ENCODE results near the gene FAU. TPM values are rescaled to one million over a fixed set of nuclear protein-coding genes. Genes with fewer than 3 reads are reported as not detected.

The FAU gene
- total RNA-seq, 2 experiments from 2014 or later: 1,937 to 1,976 TPM

- Mint-ChIP-seq H3K36me3 (ENCODE audit: low read depth) (peaks cover 87% of the 10 kb centered on the region), H3K4me3 (peak overlapping the region; percentile 56), H3K9me3 (no peaks in the 10 kb centered on the region), H3K27me3 (no peaks in the 10 kb centered on the region), H3K4me1 (ENCODE audit: low read depth) (peaks cover 40% of the 10 kb centered on the region), H3K27ac (peak overlapping the region; percentile 44)
- ChIA-PET POLR2A (interaction anchor here (0.6 to 3.1 kb wide), 3 partner anchors 9 to 352 kb away, joined by 3 to 18 read pairs (median 5); partner anchors contain the start of genes FAU, MRPL49 and TM7SF2), CTCF (no interaction called here)
- Histone ChIP-seq H3K9me3 (ENCODE audit: control insufficient read depth in 1 of 2, insufficient read depth in 1 of 2, low read length in 2 of 2) (no peaks in the 10 kb centered on the region), H3K4me3 (ENCODE audit: low read length) (no peak overlapping the region), H3K27me3 (ENCODE audit: control insufficient read depth in 1 of 2, insufficient read depth in 2 of 2, low read length in 2 of 2) (no peaks in the 10 kb centered on the region), H3K27ac (ENCODE audit: low read depth in 1 of 2, low read length in 2 of 2) (no peak overlapping the region), H3K36me3 (ENCODE audit: insufficient read depth, low read length) (peaks cover 68% of the 10 kb centered on the region), H3K4me1 (ENCODE audit: insufficient read depth, low read length) (peaks cover 44% of the 10 kb centered on the region)
- DNase-seq (peak in 1 of 14 experiments; percentile 16), ATAC-seq (ENCODE audit: poor library complexity) (no peak)
- intact Hi-C loops (cut with DNase I, micrococcal nuclease): loop anchor here in 1 of 2 experiments (5.0 kb wide), 1 partner anchor 214 kb away; the partner anchor contains the start of gene ATG2A
- TF ChIP-seq, protein P1, sequence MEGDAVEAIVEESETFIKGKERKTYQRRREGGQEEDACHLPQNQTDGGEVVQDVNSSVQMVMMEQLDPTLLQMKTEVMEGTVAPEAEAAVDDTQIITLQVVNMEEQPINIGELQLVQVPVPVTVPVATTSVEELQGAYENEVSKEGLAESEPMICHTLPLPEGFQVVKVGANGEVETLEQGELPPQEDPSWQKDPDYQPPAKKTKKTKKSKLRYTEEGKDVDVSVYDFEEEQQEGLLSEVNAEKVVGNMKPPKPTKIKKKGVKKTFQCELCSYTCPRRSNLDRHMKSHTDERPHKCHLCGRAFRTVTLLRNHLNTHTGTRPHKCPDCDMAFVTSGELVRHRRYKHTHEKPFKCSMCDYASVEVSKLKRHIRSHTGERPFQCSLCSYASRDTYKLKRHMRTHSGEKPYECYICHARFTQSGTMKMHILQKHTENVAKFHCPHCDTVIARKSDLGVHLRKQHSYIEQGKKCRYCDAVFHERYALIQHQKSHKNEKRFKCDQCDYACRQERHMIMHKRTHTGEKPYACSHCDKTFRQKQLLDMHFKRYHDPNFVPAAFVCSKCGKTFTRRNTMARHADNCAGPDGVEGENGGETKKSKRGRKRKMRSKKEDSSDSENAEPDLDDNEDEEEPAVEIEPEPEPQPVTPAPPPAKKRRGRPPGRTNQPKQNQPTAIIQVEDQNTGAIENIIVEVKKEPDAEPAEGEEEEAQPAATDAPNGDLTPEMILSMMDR (IDR thresholded peaks at IDR 0.05): no peak
Measured at GRCh38 chr11:65131417-65131776, 9.5 kb upstream of the FAU start.

DNA sequence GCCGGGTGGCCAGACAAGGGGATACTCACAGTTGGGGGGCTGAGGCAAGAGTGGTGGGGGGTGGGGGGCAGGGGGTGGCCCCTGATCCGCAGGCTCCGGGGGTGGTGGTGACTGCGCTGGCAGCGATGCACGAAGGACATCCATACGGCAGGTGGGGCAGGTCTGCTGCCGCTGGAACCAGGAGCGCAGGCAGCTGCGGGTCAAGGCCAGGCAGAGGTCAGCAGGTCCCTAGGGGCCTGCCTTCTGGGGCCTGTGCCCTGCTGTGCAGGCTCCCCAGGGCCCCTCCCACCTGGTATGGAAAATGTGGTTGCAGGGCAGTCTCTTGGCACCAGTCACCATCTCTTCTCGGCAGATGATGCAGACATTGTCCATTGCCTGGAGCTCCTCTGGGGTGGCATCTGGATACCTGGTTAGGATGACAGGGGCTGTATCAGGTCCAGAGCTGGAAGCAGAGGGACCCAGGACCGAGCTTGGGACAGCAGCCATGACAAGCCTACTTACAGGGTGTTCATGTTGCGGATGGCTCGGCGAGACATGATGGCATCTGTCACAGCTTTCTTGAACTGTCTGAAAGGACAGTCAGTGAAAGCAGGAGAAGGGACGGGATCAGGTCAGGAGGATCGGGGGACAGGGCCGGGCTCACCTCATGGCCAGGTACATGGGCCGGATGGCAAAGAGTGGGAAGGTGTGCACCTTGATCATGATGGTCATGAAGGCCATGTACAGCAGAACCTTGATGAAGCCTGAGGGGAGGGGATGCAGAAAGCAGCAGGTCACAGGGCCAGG lies 8.9 kb upstream of the FAU start:
- intact Hi-C loops (cut with DNase I, micrococcal nuclease): loop anchor here in 1 of 2 experiments (5.0 kb wide), 1 partner anchor 214 kb away; the partner anchor contains the start of gene ATG2A
- Histone ChIP-seq H3K27me3 (ENCODE audit: control insufficient read depth in 1 of 2, insufficient read depth in 2 of 2, low read length in 2 of 2) (no peaks in the 10 kb centered on the region), H3K9me3 (ENCODE audit: control insufficient read depth in 1 of 2, insufficient read depth in 1 of 2, low read length in 2 of 2) (no peaks in the 10 kb centered on the region), H3K4me1 (ENCODE audit: insufficient read depth, low read length) (peaks cover 38% of the 10 kb centered on the region), H3K36me3 (ENCODE audit: insufficient read depth, low read length) (peaks cover 74% of the 10 kb centered on the region), H3K27ac (ENCODE audit: low read depth in 1 of 2, low read length in 2 of 2) (no peak overlapping the region), H3K4me3 (ENCODE audit: low read length) (no peak overlapping the region)
- Mint-ChIP-seq H3K36me3 (ENCODE audit: low read depth) (peaks cover 93% of the 10 kb centered on the region), H3K27ac (peak overlapping the region; percentile 30), H3K4me1 (ENCODE audit: low read depth) (peaks cover 35% of the 10 kb centered on the region), H3K9me3 (no peaks in the 10 kb centered on the region), H3K4me3 (peak overlapping the region; percentile 56), H3K27me3 (no peaks in the 10 kb centered on the region)
- POLR2A ChIA-PET: interaction anchor here (0.6 to 3.1 kb wide), 3 partner anchors 9 to 352 kb away, joined by 3 to 18 read pairs (median 6); partner anchors contain the start of genes FAU, MRPL49 and TM7SF2
- DNase-seq (peak in 1 of 14 experiments; percentile 23), ATAC-seq (ENCODE audit: poor library complexity) (no peak)
- TF ChIP-seq, protein P1 (IDR thresholded peaks at IDR 0.05): no peak
- CTCF ChIA-PET: no interaction called here

DNA sequence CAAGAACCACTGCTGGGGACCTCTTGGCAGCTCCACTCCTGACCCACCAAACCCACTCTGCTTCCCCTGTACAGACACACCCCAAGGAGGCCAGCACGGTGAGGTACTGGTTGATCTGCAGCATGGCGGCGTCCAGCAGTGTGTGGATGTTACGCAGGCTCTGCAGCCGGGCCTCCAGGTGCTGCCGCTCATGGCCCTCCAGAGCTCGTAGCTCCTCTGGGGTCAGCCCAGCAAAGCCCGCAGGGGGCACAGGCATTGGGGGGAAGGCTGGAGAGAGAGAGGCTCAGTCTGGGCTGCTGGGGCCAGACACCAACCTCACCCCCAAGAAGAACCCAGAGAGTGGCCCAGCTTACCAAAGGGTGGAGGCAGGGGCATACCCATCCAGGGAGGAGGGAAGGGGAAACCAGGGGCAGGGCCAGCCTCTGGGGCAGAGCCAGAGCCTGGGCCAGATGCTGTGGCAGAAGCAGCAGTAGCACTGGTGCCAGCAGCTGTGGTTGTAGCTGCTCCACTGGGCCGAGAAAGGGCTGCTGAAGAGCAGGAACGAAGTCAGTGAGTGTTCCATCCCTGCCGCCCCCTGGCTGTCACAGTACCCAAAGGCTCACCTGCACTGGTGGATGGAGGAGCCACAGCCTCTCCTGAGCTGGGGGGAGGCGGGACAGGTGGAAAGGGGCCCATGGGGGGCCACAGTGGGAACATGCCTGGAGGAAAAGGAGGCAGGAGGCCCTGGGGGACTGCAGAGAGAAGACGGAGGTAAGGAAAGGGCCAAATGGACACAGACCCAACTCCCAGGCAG lies 7.9 kb upstream of the FAU start:
- H3K4me3 Mint-ChIP-seq: peak overlapping the region; percentile 4

More for the DNA sequence above, 7.9 kb upstream of the FAU start:
- DNase-seq: peak in 1 of 14 experiments; percentile 21
- H3K9me3 Mint-ChIP-seq: no peaks in the 10 kb centered on the region
- peak overlapping the region; percentile 14 for H3K27ac Mint-ChIP-seq
- ChIA-PET POLR2A (interaction anchor here (1.3 to 3.1 kb wide), 2 partner anchors 8 to 18 kb away, joined by 6 to 18 read pairs; partner anchors contain the start of genes FAU, MRPL49 and TM7SF2), CTCF (no interaction called here)
- no peak overlapping the region for H3K27ac ChIP-seq (ENCODE audit: low read depth in 1 of 2, low read length in 2 of 2)
- H3K4me3 ChIP-seq (ENCODE audit: low read length): no peak overlapping the region
- TF ChIP-seq, protein P1 (IDR thresholded peaks at IDR 0.05): no peak
- H3K36me3 Mint-ChIP-seq (ENCODE audit: low read depth): peaks cover 95% of the 10 kb centered on the region
- no peak for ATAC-seq (ENCODE audit: poor library complexity)
- peaks cover 28% of the 10 kb centered on the region for H3K4me1 ChIP-seq (ENCODE audit: insufficient read depth, low read length)
- no peaks in the 10 kb centered on the region for H3K9me3 ChIP-seq (ENCODE audit: control insufficient read depth in 1 of 2, insufficient read depth in 1 of 2, low read length in 2 of 2)
- peaks cover 26% of the 10 kb centered on the region for H3K4me1 Mint-ChIP-seq (ENCODE audit: low read depth)
- H3K36me3 ChIP-seq (ENCODE audit: insufficient read depth, low read length): peaks cover 84% of the 10 kb centered on the region
- no peaks in the 10 kb centered on the region for H3K27me3 Mint-ChIP-seq
- H3K27me3 ChIP-seq (ENCODE audit: control insufficient read depth in 1 of 2, insufficient read depth in 2 of 2, low read length in 2 of 2): no peaks in the 10 kb centered on the region
- intact Hi-C loops (cut with DNase I, micrococcal nuclease): loop anchor here in 1 of 2 experiments (5.0 kb wide), 1 partner anchor 213 kb away; the partner anchor contains the start of gene ATG2A

Measured in CD4-positive, alpha-beta T cell (primary cell).